ENCODE data around the gene ABCA3.

The ABCA3 gene

DNA sequence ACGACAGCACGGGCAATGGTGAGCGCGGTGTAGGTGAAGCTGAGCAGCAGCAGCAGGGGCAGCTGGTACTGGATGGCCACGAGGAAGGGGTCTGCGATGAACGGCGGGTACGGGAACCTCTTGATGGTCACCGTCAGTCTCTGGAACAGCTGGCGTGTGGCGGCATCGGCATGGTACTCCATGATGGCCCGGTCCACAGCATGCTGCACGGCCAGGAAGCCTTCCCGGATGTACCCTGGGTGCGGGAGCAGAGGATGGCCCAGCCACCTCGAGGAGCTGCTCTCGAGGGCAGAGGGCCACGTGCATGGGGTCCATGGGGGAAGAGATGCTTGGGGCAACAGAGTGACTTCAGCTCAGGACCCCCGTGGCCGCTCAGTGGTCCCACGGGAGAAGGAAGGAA, 20.9 kb downstream of the ABCA3 start:
- H3K27ac ChIP-seq (ENCODE audit: low read depth, low read length) = no peak overlapping the region
- H3K9me3 ChIP-seq (ENCODE audit: control insufficient read depth in 1 of 2, low read length in 2 of 2) = no peaks in the 10 kb centered on the region
- no peaks in the 10 kb centered on the region for H3K36me3 ChIP-seq (ENCODE audit: control insufficient read depth in 1 of 2, insufficient read depth in 2 of 2, low read length in 2 of 2)
- H3K4me1 ChIP-seq (ENCODE audit: control insufficient read depth in 1 of 2, insufficient read depth in 2 of 2, low read length in 2 of 2) = no peaks in the 10 kb centered on the region
- H3K27me3 ChIP-seq (ENCODE audit: control insufficient read depth in 1 of 2, insufficient read depth in 2 of 2, low read length in 2 of 2) = no peaks in the 10 kb centered on the region
- H3K9ac ChIP-seq (ENCODE audit: low read depth in 1 of 2, low read length in 2 of 2) = no peak overlapping the region
- no peak overlapping the region for H3K4me3 ChIP-seq (ENCODE audit: low read depth in 1 of 2, low read length in 2 of 2)

DNA sequence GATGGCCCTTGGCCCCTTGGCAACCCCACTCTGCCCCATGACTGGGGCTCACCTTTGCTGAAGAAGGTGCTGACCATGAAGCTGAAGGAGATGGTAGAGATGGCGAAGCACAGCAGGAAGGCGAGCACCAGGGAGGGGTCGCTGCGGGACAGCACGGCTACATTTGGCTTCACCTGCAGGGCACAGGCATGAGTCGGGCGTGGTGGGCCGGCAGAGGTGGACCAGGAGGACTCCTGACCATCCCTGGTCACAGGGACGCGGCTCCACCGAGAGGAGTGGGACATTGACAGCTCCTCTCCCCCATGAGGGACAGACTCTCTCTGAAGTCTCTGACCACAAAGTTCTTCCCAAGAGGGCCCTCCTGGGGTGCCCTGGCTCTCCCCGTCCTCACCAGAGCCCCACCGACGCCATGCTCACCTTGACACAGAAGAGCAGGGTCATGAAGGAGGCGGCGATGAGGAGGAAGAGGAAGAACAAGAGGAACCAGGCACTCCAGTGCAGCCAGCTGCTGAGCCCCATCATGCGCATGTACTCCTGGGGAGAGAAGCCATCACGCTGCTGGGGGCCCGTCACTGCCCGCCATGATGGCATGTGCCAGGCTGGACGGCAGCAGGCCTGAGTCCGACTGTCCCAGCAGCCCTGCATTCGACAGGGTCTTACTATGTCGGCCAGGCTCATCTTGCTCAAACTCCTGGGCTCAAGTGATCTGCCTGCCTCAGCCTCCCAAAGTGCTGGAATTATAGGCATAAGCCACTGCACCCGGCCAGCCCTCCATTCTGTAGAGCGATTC, 23.1 kb downstream of the ABCA3 start:
- no peaks in the 10 kb centered on the region for H3K36me3 ChIP-seq (ENCODE audit: control insufficient read depth in 1 of 2, insufficient read depth in 2 of 2, low read length in 2 of 2)

DNA sequence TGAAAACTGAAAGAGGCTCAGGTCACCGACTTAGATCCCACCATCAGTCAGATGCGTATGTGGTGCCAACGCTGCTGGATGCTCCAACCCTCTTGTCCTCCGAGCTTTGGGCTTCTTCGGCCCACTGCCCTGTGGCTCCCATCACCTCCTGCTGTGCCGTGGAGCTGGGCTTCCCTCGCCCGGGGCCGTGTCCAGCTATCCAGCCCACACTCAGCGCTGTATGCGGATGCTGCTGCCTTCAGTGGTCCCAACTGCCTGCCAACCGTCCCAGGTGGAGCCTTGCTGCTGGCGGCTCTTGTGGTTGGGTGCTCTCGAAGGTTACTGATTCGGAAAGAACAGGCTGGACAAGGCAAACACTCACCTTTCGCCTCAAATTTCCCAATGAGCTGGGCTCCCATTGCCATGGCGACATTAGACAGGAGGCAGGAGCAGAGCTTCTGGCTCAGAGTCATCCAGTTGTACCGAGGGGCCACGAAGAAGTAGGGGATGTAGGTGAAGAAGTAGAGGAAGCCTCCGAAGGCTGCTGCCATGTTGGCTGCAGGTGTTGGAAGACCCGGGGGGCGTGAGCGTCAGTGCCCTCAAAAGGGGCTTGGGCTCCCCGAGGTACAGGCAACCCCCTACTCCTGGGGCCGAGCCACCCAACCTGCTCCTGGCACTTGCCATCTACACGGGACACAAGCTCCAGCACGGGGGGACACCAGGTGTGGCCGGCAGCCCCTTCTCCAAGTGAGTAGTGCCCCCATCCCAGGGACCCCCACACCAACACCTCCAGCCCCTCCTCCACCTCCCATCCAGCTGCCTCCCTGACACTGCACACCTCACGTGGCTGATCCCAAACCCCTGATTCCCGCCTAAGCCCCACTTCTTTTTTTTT, 32.2 kb downstream of the ABCA3 start:
- H3K27me3 ChIP-seq (ENCODE audit: control insufficient read depth in 1 of 2, insufficient read depth in 2 of 2, low read length in 2 of 2) = no peaks in the 10 kb centered on the region
- H3K9me3 ChIP-seq (ENCODE audit: control insufficient read depth in 1 of 2, low read length in 2 of 2) = no peaks in the 10 kb centered on the region
- no peak overlapping the region for H3K9ac ChIP-seq (ENCODE audit: low read depth in 1 of 2, low read length in 2 of 2)
- no peak overlapping the region for H3K27ac ChIP-seq (ENCODE audit: low read depth, low read length)
- H3K36me3 ChIP-seq (ENCODE audit: control insufficient read depth in 1 of 2, insufficient read depth in 2 of 2, low read length in 2 of 2) = no peaks in the 10 kb centered on the region
- H3K4me1 ChIP-seq (ENCODE audit: control insufficient read depth in 1 of 2, insufficient read depth in 2 of 2, low read length in 2 of 2) = no peaks in the 10 kb centered on the region
- H3K4me3 ChIP-seq (ENCODE audit: low read depth in 1 of 2, low read length in 2 of 2) = no peak overlapping the region

More for the DNA sequence above, 23.1 kb downstream of the ABCA3 start:
- Histone ChIP-seq H3K27ac (ENCODE audit: low read depth, low read length) (no peak overlapping the region), H3K9ac (ENCODE audit: low read depth in 1 of 2, low read length in 2 of 2) (no peak overlapping the region), H3K4me3 (ENCODE audit: low read depth in 1 of 2, low read length in 2 of 2) (no peak overlapping the region), H3K4me1 (ENCODE audit: control insufficient read depth in 1 of 2, insufficient read depth in 2 of 2, low read length in 2 of 2) (no peaks in the 10 kb centered on the region), H3K27me3 (ENCODE audit: control insufficient read depth in 1 of 2, insufficient read depth in 2 of 2, low read length in 2 of 2) (no peaks in the 10 kb centered on the region), H3K9me3 (ENCODE audit: control insufficient read depth in 1 of 2, low read length in 2 of 2) (no peaks in the 10 kb centered on the region)

DNA sequence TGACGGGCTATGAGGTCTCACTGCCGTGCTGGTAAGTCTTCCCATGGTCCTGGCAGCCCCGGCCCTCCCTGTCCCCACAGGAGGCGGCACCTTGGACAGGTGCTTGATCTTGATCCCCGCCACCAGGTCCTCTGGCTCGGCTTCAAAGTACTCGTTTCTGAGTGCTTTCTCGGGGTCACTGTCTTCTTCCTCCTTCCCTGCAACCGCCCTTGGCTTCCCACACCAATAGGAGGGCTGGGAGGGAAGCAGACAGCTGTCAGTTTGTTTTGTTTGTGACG, 40.7 kb downstream of the ABCA3 start:
- no peaks in the 10 kb centered on the region for H3K4me1 ChIP-seq (ENCODE audit: control insufficient read depth in 1 of 2, insufficient read depth in 2 of 2, low read length in 2 of 2)
- H3K4me3 ChIP-seq (ENCODE audit: low read depth in 1 of 2, low read length in 2 of 2) = no peak overlapping the region
- no peak overlapping the region for H3K27ac ChIP-seq (ENCODE audit: low read depth, low read length)
- H3K36me3 ChIP-seq (ENCODE audit: control insufficient read depth in 1 of 2, insufficient read depth in 2 of 2, low read length in 2 of 2) = no peaks in the 10 kb centered on the region
- no peak overlapping the region for H3K9ac ChIP-seq (ENCODE audit: low read depth in 1 of 2, low read length in 2 of 2)
- no peaks in the 10 kb centered on the region for H3K27me3 ChIP-seq (ENCODE audit: control insufficient read depth in 1 of 2, insufficient read depth in 2 of 2, low read length in 2 of 2)
- H3K9me3 ChIP-seq (ENCODE audit: control insufficient read depth in 1 of 2, low read length in 2 of 2) = no peaks in the 10 kb centered on the region

DNA sequence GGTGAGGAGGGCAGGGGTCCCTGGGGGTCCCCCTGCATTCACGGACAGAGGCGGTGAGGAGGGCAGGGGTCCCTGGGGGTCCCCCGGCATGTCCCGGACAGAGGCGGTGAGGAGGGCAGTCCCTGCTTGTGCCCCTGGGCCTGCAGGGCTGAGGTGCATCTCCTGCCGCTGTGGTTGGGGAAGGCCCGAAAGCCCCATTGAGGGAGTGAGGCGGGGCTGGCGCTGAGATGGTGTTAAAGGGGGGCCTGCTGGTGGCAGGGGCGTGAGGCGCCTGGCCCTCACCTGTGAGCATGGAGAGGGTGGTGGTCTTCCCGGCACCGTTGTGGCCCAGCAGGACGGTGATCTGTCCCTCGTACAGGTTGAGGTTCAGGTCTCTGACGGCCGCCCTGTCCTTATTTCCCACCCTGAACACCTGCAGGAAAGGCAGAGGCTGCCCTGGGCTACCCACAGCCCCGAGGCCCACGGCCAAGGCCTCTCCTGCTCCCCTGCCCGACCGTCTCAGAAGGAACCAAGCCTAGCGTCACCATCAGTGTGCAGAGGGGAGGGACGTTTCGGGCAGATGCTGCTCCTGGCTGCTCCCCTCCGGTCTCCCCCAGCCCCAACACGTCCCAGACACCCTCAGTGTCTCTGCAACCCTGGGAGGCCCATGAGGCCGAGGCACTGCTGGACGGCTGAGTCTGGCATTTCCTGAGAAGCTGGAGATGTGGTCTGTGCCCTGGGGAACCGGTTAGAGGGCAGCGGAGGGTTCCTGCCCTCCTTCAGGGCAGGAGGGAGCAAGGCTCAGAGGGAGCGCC, 41.2 kb downstream of the ABCA3 start:
- Histone ChIP-seq H3K27me3 (ENCODE audit: control insufficient read depth in 1 of 2, insufficient read depth in 2 of 2, low read length in 2 of 2) (no peaks in the 10 kb centered on the region), H3K36me3 (ENCODE audit: control insufficient read depth in 1 of 2, insufficient read depth in 2 of 2, low read length in 2 of 2) (no peaks in the 10 kb centered on the region), H3K4me3 (ENCODE audit: low read depth in 1 of 2, low read length in 2 of 2) (no peak overlapping the region), H3K9me3 (ENCODE audit: control insufficient read depth in 1 of 2, low read length in 2 of 2) (no peaks in the 10 kb centered on the region), H3K4me1 (ENCODE audit: control insufficient read depth in 1 of 2, insufficient read depth in 2 of 2, low read length in 2 of 2) (no peaks in the 10 kb centered on the region), H3K27ac (ENCODE audit: low read depth, low read length) (no peak overlapping the region), H3K9ac (ENCODE audit: low read depth in 1 of 2, low read length in 2 of 2) (no peak overlapping the region)

DNA sequence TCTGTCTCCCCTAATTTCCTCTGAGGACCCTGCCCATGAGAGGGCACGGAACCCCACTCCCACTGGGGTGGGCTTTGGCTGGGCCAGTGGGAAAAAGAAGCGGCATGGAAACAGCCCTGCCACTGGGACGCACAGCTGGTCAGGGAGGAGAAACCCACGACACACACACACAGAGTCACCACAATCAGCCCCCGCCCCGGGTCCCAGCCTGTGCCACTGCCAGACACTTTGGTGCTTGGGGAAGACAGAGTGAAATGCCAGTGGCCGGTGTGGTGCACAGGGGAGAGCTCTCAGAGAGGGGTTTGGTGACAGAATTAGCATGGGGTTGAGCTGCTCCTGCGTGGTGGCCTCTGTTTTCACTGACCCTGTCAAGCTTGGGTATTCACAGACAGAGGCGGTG, 41.9 kb downstream of the ABCA3 start:
- Histone ChIP-seq H3K9ac (ENCODE audit: low read depth in 1 of 2, low read length in 2 of 2) (no peak overlapping the region), H3K4me1 (ENCODE audit: control insufficient read depth in 1 of 2, insufficient read depth in 2 of 2, low read length in 2 of 2) (no peaks in the 10 kb centered on the region), H3K36me3 (ENCODE audit: control insufficient read depth in 1 of 2, insufficient read depth in 2 of 2, low read length in 2 of 2) (no peaks in the 10 kb centered on the region), H3K9me3 (ENCODE audit: control insufficient read depth in 1 of 2, low read length in 2 of 2) (no peaks in the 10 kb centered on the region), H3K4me3 (ENCODE audit: low read depth in 1 of 2, low read length in 2 of 2) (no peak overlapping the region), H3K27ac (ENCODE audit: low read depth, low read length) (no peak overlapping the region), H3K27me3 (ENCODE audit: control insufficient read depth in 1 of 2, insufficient read depth in 2 of 2, low read length in 2 of 2) (no peaks in the 10 kb centered on the region)

DNA sequence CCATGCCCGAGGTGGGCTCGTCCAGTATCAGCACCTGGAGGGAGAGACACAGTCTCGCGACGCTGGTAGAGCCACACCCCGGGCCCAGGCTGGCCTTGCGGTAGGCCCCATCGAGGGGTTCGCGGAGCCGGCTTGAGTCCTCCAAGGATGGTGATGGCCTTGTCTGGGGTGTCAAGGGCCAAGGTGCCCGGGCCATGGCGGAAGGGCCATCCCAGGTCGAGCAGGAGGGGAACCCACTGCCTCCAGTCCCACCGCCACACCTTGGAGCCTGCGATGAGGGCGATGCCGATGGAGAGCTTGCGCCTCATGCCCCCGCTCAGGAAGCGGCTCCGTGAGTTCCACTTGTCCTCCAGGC, 43.0 kb downstream of the ABCA3 start:
- Histone ChIP-seq H3K4me3 (ENCODE audit: low read depth in 1 of 2, low read length in 2 of 2) (no peak overlapping the region), H3K9ac (ENCODE audit: low read depth in 1 of 2, low read length in 2 of 2) (no peak overlapping the region), H3K36me3 (ENCODE audit: control insufficient read depth in 1 of 2, insufficient read depth in 2 of 2, low read length in 2 of 2) (no peaks in the 10 kb centered on the region), H3K9me3 (ENCODE audit: control insufficient read depth in 1 of 2, low read length in 2 of 2) (no peaks in the 10 kb centered on the region), H3K4me1 (ENCODE audit: control insufficient read depth in 1 of 2, insufficient read depth in 2 of 2, low read length in 2 of 2) (no peaks in the 10 kb centered on the region), H3K27ac (ENCODE audit: low read depth, low read length) (no peak overlapping the region), H3K27me3 (ENCODE audit: control insufficient read depth in 1 of 2, insufficient read depth in 2 of 2, low read length in 2 of 2) (no peaks in the 10 kb centered on the region)

DNA sequence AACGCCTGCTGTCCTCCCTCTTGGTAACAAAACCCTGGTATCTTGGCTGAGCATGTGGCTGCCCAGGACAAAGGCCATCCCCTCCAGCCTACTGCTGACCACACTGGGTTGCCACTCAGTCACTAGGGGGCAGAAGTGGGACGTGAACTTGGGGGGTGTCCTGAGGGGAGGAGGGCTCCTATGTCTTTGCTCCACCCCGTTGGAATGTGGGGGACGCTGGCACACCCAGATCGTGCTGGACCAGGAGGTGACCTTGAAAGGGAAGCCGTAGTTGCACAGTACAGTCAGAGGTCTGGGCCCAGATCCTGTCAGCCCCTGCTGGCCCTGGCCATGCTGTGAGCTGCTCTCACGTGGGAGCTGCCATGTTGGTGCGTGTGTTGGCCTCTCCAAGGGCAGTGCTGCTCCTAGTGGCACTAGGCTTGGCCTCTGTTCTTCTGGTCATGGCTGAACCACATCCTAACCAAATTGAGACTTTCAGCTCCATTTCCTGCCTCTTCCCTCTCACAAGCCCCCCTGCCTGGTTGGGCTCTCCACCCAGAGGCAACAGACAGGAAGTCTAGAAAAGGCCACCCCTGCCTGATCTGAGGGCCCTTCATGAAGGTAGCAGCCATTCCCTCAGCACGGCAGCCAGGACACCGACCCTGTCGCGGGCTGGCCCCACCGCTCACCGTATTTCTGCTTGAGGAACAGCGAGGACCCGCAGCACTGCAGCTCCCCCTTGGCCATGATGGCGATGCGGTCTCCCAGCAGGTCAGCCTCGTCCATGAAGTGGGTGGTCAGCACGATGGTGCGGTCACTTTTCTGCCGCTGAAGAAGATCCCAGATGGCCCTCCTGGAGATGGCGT, 43.6 kb downstream of the ABCA3 start:
- Histone ChIP-seq H3K36me3 (ENCODE audit: control insufficient read depth in 1 of 2, insufficient read depth in 2 of 2, low read length in 2 of 2) (no peaks in the 10 kb centered on the region), H3K9me3 (ENCODE audit: control insufficient read depth in 1 of 2, low read length in 2 of 2) (no peaks in the 10 kb centered on the region), H3K27ac (ENCODE audit: low read depth, low read length) (no peak overlapping the region), H3K4me3 (ENCODE audit: low read depth in 1 of 2, low read length in 2 of 2) (no peak overlapping the region), H3K9ac (ENCODE audit: low read depth in 1 of 2, low read length in 2 of 2) (no peak overlapping the region), H3K4me1 (ENCODE audit: control insufficient read depth in 1 of 2, insufficient read depth in 2 of 2, low read length in 2 of 2) (no peaks in the 10 kb centered on the region), H3K27me3 (ENCODE audit: control insufficient read depth in 1 of 2, insufficient read depth in 2 of 2, low read length in 2 of 2) (no peaks in the 10 kb centered on the region)

DNA sequence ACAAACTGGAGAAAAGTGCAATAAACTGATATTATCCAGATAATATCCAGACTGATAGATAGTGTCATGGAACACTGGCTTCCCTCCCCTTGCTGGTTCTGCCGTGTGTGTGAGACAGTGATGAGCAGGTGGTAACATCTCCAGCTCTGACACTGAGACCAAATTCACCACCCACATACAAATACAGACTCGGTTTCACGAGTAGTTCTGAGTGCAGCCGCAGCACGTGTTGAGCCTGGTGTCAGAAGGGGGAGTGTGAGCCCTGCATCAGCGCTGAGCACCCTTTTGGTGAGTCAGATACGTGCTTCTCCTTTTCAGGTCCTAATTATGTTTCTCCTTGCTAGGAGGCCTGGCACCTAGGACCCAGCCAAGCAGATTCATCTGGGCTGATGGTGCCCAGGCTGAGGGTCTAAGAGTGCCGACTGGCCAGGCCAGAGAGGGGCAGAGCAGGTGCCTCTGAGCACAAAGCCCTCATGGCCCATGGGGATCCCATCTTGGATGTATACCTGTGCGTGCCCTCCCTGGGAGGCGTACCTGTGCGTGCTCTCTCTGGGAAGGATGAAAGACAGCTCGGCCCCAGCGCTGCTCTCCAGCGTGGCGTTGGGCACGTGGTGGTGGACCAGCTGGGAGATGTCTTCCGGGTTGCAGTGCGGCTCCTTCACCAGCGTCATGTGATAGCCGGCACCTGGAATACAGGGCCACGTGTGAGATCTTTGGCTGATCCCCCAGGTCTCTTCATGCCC, 45.3 kb downstream of the ABCA3 start:
- Histone ChIP-seq H3K27ac (ENCODE audit: low read depth, low read length) (no peak overlapping the region), H3K4me3 (ENCODE audit: low read depth in 1 of 2, low read length in 2 of 2) (no peak overlapping the region), H3K9me3 (ENCODE audit: control insufficient read depth in 1 of 2, low read length in 2 of 2) (no peaks in the 10 kb centered on the region), H3K4me1 (ENCODE audit: control insufficient read depth in 1 of 2, insufficient read depth in 2 of 2, low read length in 2 of 2) (no peaks in the 10 kb centered on the region), H3K27me3 (ENCODE audit: control insufficient read depth in 1 of 2, insufficient read depth in 2 of 2, low read length in 2 of 2) (no peaks in the 10 kb centered on the region), H3K36me3 (ENCODE audit: control insufficient read depth in 1 of 2, insufficient read depth in 2 of 2, low read length in 2 of 2) (no peaks in the 10 kb centered on the region), H3K9ac (ENCODE audit: low read depth in 1 of 2, low read length in 2 of 2) (no peak overlapping the region)
